DMS153 (cell line): ENCODE results near the gene CLCF1.
"Not testable (repeated sequence)": the region's sequence is repeated elsewhere in the genome, so short reads cannot be mapped to it uniquely, and the experiment has no call there.

Source experiments
- DNase-seq: peaks from one replicate; lab custom pipeline; 2025; lab: John Stamatoyannopoulos, UW

The CLCF1 gene

DNA sequence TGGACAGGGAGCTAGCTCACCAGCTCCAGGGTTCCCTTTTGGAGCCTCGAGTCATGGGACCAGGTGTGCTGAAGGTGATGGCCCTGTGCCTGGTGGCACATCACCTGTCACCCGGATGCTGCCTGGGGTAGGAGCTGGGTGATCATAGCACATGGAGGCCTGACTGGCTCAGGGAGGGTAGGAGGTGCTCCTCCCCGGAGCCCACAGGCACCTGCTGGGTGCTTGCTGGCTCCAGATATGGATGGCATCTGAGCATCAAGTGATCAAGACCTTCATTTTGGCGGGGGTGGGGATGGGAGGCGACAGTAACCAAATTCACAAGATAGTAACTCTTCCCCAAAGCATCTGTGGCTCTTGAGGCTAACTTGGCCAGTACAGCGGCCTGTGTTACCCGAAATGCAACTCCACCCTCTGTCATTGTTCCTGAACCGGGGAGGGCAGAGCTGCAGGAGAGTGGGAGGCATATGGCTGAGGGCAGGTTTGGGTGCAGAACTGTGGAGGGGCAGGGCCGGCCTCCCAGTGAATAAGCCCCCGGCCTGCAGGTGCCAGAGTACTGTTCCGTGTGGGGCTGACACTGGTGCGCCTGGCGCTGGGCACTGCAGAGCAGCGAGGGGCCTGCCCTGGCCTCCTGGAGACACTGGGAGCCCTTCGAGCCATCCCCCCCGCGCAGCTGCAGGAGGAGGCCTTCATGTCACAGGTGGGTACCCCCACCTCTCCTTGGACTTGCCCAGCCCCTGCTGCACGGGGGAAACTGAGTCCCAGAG is 35.2 kb upstream of the CLCF1 start:
- DNase-seq = no peak

DNA sequence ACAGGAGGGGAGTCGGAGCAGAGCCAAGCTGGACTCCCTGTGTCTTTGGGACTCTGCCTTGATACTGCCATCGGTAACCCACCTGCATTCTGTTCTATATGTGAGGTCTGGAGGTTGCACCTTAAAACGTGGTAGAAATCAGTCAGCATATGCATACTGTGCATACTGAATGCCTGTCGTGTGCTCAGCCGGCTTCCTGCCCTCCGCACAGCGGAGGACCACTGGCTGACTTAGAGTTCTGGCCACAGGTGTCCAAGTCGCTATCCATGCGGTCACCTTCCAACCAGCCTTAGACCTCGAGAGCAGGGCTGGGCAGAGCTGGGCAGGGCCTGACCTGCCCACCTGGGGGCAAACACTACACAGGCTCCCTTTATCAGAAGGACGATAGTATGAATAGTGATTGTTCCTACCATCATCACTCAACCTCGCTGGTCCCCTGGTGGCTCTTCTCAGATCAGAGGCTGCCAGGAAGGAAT is 34.3 kb upstream of the CLCF1 start:
- DNase-seq = no peak

DNA sequence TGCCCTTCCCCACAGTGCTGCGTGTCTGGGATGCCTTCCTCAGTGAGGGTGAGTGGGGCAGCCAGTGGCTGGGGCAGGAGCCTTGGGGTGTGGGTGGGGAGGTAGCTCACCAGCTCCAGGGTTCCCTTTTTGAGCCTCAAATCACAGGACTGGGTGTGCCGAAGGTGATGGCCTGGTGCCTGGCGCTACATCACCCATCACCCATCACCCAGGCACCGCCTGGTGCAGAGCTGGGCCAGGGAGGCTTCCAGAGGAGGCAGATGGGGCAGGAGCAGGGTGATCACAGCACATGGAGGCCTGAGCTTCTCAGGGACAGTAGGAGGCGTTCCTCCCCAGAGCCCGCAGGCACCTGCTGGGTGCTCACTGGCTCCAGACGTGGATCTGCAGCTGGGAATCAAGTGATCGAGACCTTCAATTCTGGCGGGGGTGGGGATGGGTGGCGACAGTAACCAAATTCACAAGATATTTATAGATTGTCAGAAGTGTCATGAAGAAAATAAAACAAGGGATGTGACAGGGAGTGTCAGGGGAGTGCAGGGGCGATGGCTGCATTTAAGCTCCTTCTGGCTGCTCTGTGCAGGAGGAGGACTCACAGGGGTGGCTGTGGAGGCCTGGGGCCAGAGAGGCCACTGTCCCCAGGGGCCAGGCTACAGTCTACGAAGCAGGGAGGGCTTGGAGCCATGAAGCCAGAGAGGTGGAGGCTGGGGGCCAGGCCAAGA is 33.7 kb upstream of the CLCF1 start:
- no peak for DNase-seq

DNA sequence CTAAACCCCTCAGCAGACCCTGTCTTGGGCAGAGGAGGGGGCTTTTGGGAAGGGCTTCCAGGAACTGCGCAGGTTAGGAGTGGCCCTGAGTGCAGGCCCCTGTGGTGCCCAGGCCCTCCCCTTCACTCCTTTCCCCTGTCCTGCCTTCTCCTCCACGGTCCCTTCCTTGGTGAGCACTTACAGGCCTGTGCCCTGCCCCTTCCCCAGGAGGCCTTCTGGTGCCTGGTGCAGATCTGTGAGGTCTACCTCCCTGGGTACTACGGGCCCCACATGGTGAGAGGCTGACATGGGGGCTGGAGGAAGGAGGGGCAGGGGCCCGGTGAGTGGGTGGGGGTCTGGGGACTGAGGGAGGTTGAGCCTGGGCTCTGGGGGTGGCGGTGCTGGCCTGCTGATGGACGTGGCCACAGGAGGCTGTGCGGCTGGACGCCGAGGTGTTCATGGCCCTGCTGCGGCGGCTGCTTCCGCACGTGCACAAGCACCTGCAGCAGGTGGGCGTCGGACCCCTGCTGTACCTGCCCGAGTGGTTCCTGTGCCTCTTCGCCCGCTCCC is 33.1 kb upstream of the CLCF1 start:
- no peak for DNase-seq

DNA sequence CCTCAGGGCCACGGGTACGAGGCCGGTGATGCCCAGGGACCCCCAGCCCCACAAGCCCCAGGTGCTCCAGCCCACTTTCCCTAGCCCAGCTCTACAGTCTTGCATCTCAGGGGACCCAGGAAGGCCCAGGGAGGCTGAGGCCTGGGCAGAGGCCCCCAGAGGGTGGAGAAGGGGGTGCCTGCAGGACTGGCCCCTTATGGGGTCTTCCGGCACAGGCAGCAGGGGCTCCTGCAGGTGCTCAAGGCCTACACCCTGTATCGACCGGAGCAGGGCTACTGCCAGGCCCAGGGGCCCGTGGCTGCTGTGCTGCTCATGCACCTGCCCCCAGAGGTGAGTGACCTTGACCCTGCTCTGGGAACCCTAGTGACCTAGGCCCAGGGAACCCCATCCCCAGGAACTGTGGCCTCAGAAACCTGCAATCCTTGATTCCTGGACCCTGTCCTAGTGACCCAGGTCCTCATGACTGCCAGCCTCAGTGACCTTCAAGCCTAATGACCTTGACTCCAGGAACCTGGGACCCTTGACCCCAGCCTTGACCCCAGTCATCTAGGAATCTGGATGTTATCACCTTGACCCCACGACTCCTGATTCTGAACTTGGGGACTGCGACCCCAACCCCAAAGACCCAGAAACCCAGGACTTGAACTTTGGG is 32.4 kb upstream of the CLCF1 start:
- DNase-seq = no peak

DNA sequence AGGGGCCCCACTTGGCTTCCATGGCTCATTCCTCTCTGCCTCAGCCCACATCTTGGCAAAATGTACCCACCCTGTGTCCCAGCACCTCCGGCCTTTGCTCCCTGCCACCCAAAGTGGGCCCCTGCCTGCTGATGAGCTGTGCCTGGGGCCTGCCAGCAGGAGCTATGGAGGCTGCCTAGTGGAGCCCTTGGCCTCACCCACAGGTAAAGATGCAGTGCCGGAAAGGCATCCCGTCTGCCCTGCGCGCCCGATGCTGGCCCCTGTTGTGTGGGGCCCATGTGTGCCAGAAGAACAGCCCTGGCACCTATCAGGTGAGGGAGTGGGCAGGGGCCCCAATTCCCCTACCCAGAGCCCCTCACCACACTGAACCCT is 31.8 kb upstream of the CLCF1 start:
- no peak for DNase-seq

DNA sequence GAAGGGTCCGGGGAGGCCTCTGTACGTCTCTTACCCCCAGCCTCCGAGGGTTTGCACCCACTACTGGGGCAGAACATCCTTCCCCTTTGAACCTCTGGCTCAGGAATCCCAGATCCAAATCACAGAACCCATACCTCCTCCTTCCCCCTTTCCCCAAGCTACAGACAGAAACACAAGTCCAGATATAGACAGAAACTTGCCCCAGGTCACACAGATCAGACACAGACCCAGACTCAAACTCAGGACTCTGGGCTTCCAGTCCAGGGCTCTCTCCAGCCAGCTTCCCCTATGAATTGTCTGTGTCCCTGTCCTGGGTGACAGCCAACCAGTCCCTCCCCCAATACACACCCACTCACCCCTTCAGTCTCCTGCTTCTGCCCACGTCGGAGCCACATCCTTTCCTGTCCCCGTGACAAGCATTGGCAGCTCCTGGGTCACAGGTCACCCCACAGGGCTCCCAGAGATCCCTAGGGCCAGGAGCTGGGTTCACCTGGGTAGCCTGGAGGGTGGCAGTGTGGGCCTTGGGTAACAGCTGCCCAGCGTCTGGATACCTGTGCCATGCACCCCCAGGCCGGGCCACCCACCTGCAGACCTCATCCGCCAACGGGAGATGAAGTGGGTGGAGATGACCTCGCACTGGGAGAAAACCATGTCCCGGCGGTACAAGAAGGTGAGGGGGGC is 31.3 kb upstream of the CLCF1 start:
- DNase-seq = no peak

DNA sequence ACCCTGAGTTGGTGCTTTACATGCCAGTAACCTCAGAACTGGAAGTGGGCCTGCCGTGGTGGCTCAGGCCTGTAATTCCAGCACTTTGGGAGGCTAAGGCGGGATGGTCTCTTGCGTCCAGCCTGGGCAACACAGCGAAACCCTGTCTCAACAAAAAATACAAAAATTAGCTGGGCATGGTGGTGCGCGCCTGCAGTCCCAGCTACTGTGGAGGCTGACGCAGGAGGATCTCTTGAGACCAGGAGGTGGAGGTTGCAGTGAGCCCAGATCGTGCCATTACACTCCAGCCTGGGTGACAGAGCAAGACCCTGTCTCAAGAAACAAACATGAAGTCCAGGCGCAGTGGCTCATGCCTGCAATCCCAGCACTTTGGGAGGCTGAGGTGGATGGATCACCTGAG is 29.7 kb upstream of the CLCF1 start:
- DNase-seq = not testable (repeated sequence)

DNA sequence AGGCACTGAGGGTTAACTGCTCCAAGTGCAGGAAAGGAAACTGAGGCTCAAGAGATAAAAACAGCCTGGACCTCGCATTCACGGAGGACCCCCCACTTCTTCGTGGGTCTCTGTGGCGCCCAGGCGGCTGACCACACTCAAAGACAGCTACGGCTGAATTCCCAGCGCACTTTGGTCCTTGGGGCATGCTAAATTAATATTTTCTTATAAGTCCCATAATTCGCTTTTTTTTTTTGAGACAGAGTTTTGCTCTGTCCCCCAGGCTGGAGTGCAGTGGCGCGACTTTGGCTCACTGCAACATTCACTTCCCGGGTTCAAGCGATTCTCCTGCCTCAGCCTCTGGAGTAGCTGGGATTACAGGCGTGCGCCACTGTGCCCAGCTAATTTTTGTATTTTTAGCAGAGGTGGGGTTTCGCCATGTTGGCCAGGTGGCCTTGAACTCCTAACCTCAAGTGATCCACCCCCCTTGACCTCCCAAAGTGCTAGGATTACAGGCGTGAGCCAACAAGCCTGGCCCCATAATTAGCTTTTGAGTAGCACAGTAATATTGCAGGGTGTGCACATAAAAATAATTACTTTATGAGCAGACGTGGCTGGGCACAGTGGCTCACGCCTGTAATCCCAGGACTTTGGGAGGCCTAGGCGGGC is 28.9 kb upstream of the CLCF1 start:
- DNase-seq = not testable (repeated sequence)

DNA sequence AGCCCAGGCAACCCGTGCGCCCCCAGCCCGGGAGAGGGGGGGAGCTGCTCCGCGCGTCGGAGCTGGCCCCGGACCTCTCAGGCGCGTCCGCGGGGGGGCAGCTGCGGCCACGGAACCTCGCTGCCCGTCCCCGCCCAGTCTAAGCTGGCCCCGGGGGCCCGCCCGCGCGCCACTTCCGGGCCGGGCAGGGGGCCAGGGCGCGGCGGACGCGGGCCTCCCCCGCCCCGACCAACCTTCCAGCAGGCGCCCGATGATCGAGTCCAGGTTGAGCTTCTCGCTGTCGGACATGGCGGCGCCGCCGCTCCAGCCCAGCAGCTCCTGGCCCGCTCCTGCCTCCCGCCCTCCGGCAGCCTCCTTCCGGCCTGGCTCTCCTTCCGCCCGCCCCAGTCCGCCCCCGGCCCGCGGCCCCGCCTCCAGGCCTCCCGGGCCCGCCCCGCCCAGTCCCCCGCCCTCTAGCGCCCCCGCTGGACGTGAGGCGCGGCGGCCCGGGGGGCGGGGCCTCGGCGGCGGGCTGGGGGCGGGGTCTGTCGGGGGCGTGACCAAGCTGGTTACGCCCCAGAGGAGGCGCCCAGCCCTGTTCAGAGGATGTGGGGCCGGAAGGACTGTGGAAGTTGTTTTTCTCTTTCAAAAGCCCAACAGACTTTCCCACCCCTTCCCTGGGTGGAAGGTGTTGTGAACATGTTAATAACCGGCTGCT is 28.2 kb upstream of the CLCF1 start, which contains the start of gene PPP1CA:
TSS of gene PPP1CA (minus strand) at position 364 of the 697 bp plus-strand sequence. CDS start at position 288, 76 bp downstream.
- peak; percentile 67 for DNase-seq

DNA sequence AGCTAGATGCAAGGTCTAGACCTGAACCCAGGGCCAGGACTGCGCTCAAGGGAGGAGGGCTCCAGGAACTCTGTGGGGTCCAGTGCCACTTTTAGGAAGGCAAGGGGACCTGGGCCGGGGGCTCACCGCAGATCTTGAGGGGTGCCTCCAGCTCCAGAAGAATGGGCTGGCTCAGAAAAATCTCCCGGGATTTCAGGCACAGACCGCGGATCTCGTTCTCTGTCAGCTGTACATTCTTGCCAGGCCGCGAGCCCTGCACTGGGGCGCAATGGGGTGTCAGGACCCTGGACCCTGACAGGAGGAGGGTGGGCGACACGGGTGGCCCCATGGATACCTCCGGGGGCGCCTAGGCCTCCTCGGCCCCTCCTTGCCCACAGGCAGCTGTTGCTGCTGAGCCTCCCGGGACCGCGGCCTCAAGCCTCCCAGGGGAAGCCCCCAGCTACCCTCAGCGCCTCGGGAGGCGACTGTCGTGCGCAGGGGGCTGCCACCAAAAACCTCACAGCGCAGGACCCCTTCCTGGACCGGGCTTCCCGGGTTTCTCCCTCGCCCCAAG is 27.6 kb upstream of the CLCF1 start:
- DNase-seq = no peak

DNA sequence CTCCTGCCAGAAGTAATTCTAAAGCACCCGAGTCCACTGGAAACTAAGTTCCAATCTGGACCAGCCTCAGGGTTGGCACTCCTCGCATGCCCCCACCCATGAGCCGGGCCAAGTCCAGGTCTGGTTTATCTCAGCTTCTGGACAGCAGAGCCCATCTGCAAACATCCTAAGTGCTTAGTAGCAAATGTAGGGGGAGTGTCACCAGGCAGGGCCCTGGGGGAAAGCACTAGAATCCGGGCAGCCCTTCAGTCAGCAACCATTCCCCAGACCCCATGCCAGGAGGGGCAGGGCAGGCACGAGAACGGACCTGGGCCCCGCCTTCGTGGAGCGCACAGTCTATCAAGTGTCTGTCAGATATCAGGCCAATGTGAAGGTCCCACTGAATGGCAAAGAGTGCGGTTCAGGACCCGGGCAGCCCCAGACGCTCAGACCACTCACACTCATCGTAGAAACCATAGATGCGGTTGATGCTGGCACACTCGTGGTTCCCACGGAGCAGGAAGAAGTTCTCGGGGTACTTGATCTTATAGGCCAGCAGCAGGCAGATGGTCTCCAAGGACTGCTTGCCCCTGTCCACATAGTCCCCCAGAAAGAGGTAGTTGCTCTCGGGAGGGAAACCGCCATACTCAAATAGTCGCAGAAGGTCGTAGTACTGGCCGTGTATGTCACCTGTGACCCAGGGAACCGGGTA is 27.0 kb upstream of the CLCF1 start:
- DNase-seq = no peak

DNA sequence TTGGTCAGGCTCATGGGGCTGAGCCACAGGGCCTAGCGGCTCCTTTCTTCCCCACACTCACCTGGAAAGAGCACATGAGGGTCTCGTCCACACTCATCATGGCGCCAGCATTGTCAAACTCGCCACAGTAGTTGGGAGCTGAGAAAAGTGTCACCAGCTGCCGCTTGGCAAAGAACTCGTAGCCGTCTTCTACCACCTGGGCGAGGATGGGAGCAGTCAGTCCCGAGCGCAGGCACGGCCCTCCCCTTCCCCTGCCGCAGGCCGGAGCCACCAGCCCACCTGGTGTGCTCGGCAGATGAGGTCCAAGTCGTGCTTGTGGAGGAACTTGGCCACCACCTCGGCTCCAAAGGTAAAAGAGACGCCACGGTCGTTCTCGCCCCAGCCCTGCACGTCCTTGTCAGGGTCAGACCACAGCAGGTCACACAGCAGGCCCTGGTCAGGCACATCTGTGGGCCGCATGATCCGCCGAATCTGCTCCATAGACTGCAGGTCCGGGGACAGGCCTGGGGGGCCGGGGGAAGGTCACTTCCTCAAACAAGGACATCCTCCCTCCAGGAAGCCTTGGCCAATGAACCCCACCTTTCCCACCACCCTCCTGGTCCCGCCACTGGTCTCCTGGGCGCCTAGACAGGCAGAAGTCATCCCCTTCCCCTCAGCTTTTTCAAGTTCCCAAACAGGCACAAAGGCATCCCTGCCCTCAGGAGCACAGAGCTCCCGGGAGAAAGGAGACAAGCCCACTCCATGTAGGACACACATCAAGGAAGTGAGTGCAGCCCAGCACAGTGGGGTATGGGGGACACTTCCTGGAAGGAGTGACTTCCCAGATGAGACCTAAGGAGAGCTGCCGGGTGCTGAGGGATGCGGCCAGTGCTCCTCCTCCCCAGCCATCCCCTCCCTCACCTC is 25.5 kb upstream of the CLCF1 start:
- no peak for DNase-seq

DNA sequence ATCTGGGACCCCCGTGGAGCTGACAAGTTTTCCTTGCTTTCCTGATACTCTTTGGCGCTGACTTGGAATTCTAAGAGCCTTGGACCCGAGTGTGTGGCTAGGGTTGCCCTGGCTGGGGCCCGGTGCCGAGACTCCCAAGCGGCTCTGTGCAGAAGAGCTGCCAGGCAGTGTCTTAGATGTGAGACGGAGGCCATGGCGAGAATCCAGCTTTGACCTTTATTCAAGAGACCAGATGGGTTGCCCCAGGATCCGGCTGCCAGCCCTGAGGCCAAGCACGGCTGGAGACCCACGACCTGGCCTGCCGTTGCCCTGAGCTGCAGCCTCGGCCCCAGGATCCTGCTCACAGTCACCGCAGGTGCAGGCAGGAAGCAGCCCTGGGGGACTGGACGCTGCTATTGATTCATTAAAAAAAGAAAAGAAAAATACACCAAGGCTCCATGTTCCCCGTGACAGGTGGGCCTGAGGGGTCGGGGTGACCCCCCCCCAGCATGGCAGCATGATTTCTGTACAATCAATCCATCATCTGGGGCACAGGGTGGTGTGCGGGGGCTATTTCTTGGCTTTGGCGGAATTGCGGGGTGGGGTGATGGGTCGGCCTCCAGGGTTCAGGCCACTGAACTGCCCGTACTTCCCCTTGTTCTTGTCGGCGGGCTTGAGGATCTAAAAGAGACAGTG is 24.7 kb upstream of the CLCF1 start:
- no peak for DNase-seq

DNA sequence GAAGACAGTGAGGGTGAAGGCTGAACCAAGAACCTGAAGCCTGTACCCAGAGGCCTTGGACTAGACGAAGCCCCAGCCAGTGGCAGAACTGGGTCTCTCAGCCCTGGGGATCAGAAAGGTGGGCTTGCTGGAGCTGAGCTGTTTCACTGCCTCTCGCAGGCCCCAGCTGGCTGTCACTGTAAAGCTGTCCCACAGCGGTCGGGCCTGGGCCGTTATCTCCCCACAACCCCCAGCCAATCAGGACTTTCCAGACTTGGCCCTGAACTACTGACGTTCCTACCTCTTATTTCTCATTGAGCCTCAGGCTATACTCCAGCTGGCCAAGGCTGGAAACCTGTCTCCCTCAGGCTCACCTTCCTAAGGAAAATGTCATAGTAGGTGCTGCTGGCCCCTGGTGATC is 24.1 kb upstream of the CLCF1 start:
- no peak for DNase-seq

DNA sequence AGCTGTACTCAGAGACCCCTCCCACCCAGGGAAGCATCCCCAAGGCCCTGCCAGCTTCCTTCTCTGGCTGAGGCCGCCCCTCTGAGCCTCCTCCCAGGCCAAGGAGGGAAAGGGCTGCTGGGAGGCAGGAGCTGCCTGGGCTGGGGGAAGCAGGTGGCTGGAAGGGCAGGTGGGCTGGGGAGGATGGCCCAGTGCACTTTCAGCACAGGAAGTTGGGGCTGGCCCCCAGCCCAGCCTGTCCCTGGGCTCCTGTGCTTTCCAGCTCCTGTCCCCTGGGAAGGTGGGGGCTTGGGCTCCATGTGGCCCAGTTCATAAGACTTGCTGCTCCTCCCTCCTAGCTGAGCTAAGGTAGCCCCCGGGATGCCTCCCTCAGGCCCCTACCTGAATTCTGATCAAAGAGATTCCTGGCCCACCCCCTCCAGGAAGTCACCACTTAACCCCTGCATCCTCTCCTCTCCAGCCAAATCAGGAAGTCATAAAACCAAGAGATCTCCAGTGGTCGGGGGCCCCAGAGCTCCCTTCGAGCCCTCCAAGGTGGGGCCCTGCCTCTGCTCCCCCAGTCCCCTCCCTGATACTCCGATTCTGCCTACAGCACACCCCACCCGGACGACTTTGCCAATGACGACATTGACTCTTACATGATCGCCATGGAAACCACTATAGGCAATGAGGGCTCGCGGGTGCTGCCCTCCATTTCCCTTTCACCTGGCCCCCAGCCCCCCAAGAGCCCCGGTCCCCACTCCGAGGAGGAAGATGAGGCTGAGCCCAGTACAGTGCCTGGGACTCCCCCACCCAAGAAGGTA is 23.4 kb upstream of the CLCF1 start:
- DNase-seq = no peak

DNA sequence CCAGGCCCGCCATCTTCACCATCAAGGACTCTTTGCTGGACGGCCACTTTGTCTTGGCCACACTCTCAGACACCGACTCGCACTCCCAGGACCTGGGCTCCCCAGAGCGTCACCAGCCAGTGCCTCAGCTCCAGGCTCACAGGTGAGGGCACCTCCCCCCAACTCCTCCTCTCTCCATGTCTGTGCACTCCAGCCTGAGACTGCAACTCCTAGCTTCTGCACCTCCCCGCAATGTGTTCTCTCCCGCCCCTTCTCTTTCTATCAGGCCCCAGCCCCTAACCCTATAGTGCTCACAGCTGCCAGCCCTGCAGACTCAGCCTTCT is 22.8 kb upstream of the CLCF1 start:
- DNase-seq = no peak
